SK-N-MC (cell line): ENCODE results near the gene NTN3.
"Not testable (repeated sequence)": the region's sequence is repeated elsewhere in the genome, so short reads cannot be mapped to it uniquely, and the experiment has no call there.

Experiments used
- DNase-seq: peaks from one replicate; pipeline ENCODE4 v3.0.0-alpha.2; 2011; ENCODE audit warnings: low read depth, low spot score
- H3K27ac ChIP-seq: fragments of 200-600 bp; sonication (generic); 2 replicates; pipeline ENCODE4 v1.5.1; 2016; ENCODE audit warnings: mixed run types
- H3K36me3 ChIP-seq: fragments of 200-600 bp; sonication (generic); 2 replicates; pipeline ENCODE4 v1.6.1; 2017; ENCODE audit warnings: antibody characterized with exemption, low read length, mixed read lengths; ENCODE audit not compliant: insufficient read depth
- H3K4me3 ChIP-seq: fragments of 200-600 bp; sonication (generic); 2 replicates; pipeline ENCODE4 v1.5.1; 2016
- H3K9ac ChIP-seq: fragments of 200-600 bp; sonication (generic); 2 replicates; pipeline ENCODE4 v1.8.0; 2017; ENCODE audit warnings: mixed run types, mixed read lengths; ENCODE audit not compliant: insufficient read length
- H3K9me3 ChIP-seq: fragments of 200-600 bp; sonication (generic); 2 replicates; pipeline ENCODE4 v1.6.1; 2017; ENCODE audit warnings: low read depth, mild to moderate bottlenecking, antibody characterized with exemption, low read length, moderate library complexity, mixed read lengths
- EZH2 ChIP-seq: fragments of 200-600 bp; sonication (generic); IDR thresholded peaks from one replicate; pipeline ENCODE4 v1.6.1; 2017; ENCODE audit warnings: antibody characterized with exemption
- FOXP2 ChIP-seq: optimal IDR thresholded peaks from 2 replicates; pipeline ENCODE3; 2011; ENCODE audit warnings: mild to moderate bottlenecking, moderate library complexity; ENCODE audit not compliant: insufficient read depth; ENCODE audit errors: extremely low read length, control extremely low read depth
- POLR2AphosphoS5 ChIP-seq: IDR thresholded peaks from 2 replicates; pipeline ENCODE4 v1.6.1; 2012; ENCODE audit warnings: mild to moderate bottlenecking, low read depth, low read length, borderline replicate concordance

NTN3 gene

DNA sequence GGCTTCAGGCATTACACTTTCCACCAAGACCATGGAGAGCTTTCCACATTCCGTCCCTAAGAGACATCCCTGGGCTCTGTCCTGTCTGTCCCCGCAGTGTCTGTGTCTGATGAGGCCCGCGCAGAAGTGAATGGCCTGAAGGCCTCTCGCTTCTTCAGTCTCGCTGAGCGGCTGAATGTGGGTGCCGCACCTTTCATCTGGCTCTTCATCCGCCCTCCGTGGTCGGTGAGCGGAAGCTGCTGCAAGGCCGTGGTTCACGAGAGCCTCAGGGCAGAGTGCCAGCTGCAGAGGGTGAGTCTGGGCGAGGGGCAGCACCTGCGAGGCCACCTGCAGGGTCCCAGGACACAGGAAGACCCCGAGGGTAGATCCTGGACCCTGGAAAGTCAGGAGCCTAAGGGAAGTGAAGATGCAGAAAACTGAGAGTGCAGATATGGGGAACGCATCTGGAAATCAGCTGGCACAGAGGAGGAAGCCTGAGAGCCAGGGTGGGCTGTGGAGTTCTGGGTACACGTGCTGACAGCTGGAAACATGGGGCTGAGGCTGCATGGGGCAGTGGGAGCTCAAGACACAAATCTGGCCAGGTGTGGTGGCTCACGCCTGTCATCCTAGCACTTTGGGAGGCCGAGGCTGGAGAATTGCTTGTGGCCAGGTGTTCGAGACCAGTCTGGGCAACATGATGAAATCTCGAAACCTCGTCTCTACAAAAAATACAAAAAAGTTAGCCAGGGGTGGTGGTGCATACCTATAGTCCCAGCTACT, 33.9 kb upstream of the NTN3 start:
- H3K27ac ChIP-seq: no peak overlapping the region
- no peak for DNase-seq

DNA sequence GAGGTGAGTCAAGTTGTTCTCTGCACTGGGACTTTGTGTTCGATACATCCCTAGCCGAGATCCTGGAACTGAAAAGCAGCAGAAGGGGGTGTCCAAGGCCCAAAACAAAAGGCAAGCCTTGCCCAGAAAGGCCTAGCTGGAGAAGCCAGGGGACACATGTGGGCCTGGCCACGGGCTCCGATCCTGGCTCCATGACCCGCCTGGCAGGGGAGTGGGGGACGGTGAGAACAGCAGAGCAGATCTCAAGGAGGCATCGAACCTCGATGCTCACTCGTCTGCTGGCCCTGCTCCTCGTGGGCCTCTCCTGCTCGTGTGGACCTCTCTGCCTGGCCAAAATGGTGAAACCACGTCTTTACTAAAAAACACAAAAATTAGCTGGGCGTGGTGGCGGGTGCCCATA, 33.0 kb upstream of the NTN3 start:
- Histone ChIP-seq H3K27ac (no peak overlapping the region), H3K4me3 (no peak overlapping the region), H3K9me3 (no peaks in the 10 kb centered on the region), H3K9ac (no peak overlapping the region), H3K36me3 (peaks cover 69% of the 10 kb centered on the region)
- no peak for TF ChIP-seq FOXP2
- no peak for TF ChIP-seq POLR2AphosphoS5
- no peak for TF ChIP-seq EZH2
- no peak for DNase-seq

More for the DNA sequence above, 33.9 kb upstream of the NTN3 start:
- Histone ChIP-seq H3K9me3 (no peaks in the 10 kb centered on the region), H3K36me3 (peaks cover 77% of the 10 kb centered on the region), H3K4me3 (no peak overlapping the region), H3K9ac (no peak overlapping the region)
- TF ChIP-seq EZH2 (no peak), POLR2AphosphoS5 (no peak), FOXP2 (no peak)

DNA sequence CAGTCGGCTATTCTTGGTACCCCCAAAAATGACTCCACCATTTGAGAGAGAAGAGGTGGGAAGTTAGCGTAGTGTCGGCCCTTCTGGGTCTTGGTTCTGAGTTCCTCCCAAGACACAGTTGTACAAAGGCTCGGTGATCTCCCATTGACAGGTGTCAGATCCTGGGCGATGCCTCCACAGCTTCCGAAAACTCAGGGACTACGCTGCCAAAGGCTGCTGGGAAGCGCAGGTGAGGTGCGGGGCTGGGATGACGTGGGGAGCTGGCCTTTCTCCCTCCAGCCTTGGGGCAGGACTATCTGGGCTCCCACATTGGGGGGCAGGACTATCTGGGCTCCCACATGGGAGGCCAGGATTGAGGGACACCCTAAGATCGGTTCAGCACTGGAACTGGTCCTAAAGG, 31.5 kb upstream of the NTN3 start:
- Histone ChIP-seq H3K36me3 (peaks cover 67% of the 10 kb centered on the region), H3K4me3 (no peak overlapping the region), H3K9ac (no peak overlapping the region), H3K9me3 (no peaks in the 10 kb centered on the region), H3K27ac (no peak overlapping the region)
- no peak for DNase-seq
- no peak for TF ChIP-seq POLR2AphosphoS5
- TF ChIP-seq EZH2: no peak
- no peak for TF ChIP-seq FOXP2

DNA sequence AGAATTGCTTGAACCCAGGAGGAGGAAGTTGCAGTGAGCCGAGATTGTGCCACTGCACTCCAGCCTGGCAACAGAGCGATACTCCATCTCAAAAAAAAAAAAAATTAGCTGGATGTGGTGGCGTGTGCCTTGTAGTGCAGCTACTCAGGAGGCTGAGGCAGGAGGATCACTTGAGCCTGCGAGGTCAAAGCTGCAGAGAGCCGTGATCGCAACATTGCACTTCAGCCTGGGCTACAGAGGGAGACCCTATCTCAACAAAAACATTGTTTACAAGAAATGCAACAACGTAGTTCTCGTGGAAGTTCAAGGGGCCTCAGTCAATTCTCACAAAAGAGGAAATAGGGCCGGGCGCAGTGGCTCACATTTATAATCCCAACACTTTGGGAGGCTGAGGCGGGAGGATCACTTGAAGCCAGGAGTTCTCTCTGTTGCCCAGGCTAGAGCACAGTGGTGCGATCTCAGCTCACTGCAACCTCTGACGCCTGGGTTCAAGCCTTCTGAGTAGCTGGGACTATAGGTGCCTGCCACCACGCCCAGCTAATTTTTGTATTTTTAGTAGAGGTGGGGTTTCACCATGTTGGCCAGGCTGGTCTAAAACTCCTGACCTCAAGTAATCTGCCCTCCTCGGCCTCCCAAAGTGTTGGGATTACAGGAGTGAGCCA, 29.8 kb upstream of the NTN3 start:
- not testable (repeated sequence) for H3K27ac ChIP-seq, H3K4me3 ChIP-seq, H3K9ac ChIP-seq, H3K9me3 ChIP-seq, DNase-seq
- peaks cover 71% of the 10 kb centered on the region for H3K36me3 ChIP-seq

DNA sequence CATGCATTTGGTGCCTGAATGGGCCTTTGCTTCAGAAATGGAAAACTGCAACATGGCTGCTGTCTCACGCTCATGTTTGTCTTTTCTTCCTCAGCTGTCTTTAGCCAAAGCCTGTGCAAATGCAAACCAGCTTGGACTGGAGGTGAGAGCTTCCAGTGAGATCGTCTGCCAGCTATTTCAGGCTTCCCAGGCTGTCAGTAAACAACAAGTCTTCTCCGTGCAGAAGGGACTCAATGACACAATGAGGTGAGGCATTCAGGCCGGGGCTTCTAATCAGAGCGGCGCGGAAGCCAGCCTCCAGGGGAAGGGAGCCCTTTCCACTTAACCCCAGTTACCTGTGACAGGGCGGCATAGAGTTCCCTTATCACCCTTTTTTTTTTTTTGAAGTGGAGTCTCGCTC, 27.5 kb upstream of the NTN3 start:
- no peak for DNase-seq
- TF ChIP-seq EZH2: no peak
- TF ChIP-seq POLR2AphosphoS5: no peak
- no peak for TF ChIP-seq FOXP2
- Histone ChIP-seq H3K27ac (no peak overlapping the region), H3K4me3 (no peak overlapping the region), H3K9ac (no peak overlapping the region), H3K36me3 (peaks cover 69% of the 10 kb centered on the region), H3K9me3 (no peaks in the 10 kb centered on the region)

DNA sequence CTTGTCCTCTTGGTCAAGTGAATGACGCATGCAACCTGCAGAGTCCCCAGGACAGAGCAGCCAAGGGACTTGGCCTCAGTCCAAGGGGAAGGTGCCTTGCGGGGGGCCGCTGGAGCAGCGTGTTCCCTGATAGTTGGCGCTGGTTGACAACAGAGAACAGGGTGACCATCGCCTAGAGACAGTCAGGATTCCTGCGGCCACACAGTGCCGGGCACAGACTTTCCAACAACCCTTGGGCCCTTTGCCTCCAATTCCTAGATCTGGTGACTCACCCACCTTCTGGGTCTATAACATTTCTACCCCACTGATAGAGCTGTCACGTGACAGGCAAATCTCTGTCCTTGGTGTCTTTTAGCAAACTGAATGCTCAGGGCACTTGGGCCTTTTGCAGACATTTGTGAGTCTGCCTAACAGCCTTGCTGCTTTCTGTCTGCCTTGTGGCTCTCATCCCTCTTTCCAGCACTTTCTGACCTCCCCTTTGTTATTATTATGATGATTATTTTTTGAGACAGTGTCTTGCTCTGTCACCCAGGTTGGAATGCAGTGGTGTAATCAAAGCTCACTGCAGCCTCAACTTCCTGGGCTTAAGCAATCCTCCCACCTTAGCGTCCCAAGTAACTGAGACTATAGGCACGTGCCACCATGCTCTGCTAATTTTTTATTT, 23.0 kb upstream of the NTN3 start:
- Histone ChIP-seq H3K9ac (no peak overlapping the region), H3K27ac (no peak overlapping the region), H3K9me3 (no peaks in the 10 kb centered on the region), H3K4me3 (no peak overlapping the region), H3K36me3 (peaks cover 87% of the 10 kb centered on the region)
- TF ChIP-seq EZH2: no peak
- DNase-seq: no peak

DNA sequence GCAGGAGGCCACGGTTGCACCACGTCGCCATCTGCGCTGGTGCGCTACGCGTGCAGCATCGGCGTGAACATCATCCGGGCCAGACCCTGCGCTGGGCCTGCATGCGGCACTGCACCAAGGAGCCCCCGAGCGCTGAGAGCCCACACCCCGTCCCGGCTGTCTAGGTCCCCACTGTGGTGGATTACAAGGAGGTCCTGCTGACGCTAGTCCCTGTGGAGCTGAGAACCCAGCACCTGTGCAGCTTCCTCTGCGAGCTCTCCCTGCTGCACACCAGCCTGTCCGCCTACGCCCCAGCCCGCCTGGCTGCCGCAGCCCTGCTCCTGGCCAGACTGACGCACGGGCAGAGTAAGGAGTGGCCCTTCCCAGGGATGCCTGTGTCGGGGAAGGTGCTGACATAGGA, 22.0 kb upstream of the NTN3 start:
- Histone ChIP-seq H3K9me3 (no peaks in the 10 kb centered on the region), H3K27ac (no peak overlapping the region), H3K9ac (no peak overlapping the region), H3K36me3 (peaks cover 91% of the 10 kb centered on the region), H3K4me3 (no peak overlapping the region)
- no peak for DNase-seq
- TF ChIP-seq EZH2 (no peak), POLR2AphosphoS5 (no peak), FOXP2 (no peak)

DNA sequence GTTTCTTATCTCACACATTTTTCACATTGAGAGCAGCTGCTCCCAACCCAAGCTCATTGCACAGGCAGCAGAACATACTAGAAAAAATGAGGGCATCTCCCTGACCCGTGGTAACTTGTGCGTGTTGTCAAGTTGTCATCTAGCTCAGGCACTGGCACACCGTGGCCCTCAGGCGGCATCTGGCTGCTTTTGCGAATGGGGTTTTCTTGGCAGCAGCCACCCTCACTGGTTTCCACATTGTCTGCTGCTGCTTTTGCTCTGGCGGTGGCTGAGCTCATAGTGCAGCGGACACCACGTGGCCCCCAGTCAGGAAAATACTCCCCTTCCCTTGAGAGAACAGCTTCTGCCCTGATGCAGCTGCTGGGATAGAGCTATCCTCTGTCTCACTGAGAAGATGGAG, 20.6 kb upstream of the NTN3 start:
- DNase-seq: no peak
- Histone ChIP-seq H3K9ac (no peak overlapping the region), H3K36me3 (peaks cover 92% of the 10 kb centered on the region), H3K27ac (no peak overlapping the region), H3K4me3 (no peak overlapping the region), H3K9me3 (no peaks in the 10 kb centered on the region)
- TF ChIP-seq EZH2 (no peak), FOXP2 (no peak), POLR2AphosphoS5 (no peak)

DNA sequence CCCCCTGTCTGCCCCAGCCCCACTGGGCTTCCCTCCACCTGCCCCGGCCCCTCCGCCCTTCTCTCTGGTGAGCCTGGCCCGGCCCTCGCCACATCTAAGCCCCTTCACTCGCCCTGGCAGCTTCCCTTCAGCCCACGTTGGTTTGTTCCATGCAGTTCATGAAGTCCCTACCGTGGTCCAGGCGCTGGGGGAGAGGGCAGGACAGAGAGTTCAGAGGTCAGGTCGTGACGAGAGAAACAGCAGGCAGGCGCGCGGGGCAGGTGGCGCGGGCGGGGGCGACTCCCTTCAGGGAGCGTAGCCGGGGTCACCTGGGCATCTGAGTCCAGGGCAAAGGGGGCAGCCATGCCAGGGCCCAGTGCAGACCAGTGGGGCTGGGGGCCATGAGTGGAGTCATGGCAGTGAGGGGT, 20.1 kb upstream of the NTN3 start:
- DNase-seq: no peak
- Histone ChIP-seq H3K4me3 (no peak overlapping the region), H3K9ac (no peak overlapping the region), H3K9me3 (no peaks in the 10 kb centered on the region), H3K27ac (no peak overlapping the region), H3K36me3 (peaks cover 92% of the 10 kb centered on the region)
- no peak for TF ChIP-seq EZH2
- no peak for TF ChIP-seq FOXP2
- no peak for TF ChIP-seq POLR2AphosphoS5
